ENCODE results near the gene TMEM108.

The TMEM108 gene

GRCh38 chr3:133289322-133289721 is 251.1 kb downstream of the TMEM108 start:
- DNase-seq: no peak

GRCh38 chr3:133292296-133292695 is 254.1 kb downstream of the TMEM108 start:
- no peak for DNase-seq

GRCh38 chr3:133293397-133294110 is 255.4 kb downstream of the TMEM108 start:
- no peak for DNase-seq

- no peak for DNase-seq
These were observed 256.1 kb downstream of the TMEM108 start for GRCh38 chr3:133294253-133294652.

GRCh38 chr3:133295199-133295901 is 257.2 kb downstream of the TMEM108 start:
- DNase-seq: no peak

GRCh38 chr3:133295944-133296917 is 258.0 kb downstream of the TMEM108 start:
- DNase-seq: no peak

- DNase-seq: no peak
These were observed 258.8 kb downstream of the TMEM108 start for GRCh38 chr3:133296981-133297380.

- DNase-seq: no peak
These were observed 261.9 kb downstream of the TMEM108 start for GRCh38 chr3:133300102-133300501.

- DNase-seq: no peak
These were observed 263.0 kb downstream of the TMEM108 start for GRCh38 chr3:133301194-133301593.

GRCh38 chr3:133301731-133302130 is 263.5 kb downstream of the TMEM108 start:
- DNase-seq: no peak

GRCh38 chr3:133303430-133303829 is 265.2 kb downstream of the TMEM108 start:
- DNase-seq: no peak

- no peak for DNase-seq
These were observed 279.7 kb downstream of the TMEM108 start for GRCh38 chr3:133317866-133318265.

- no peak for DNase-seq
These were observed 290.2 kb downstream of the TMEM108 start for GRCh38 chr3:133328373-133328772.

- no peak for DNase-seq
These were observed 291.4 kb downstream of the TMEM108 start for GRCh38 chr3:133329626-133330025.

- no peak for DNase-seq
These were observed 291.9 kb downstream of the TMEM108 start for GRCh38 chr3:133330065-133330464.

GRCh38 chr3:133330522-133330921 is 292.3 kb downstream of the TMEM108 start:
- no peak for DNase-seq

- DNase-seq: no peak
These were observed 316.5 kb downstream of the TMEM108 start for GRCh38 chr3:133354721-133355120.

- DNase-seq: no peak
These were observed 322.3 kb downstream of the TMEM108 start for GRCh38 chr3:133360476-133360875.

- DNase-seq: no peak
These were observed 322.8 kb downstream of the TMEM108 start for GRCh38 chr3:133361011-133361410.

- DNase-seq: no peak
These were observed 323.2 kb downstream of the TMEM108 start for GRCh38 chr3:133361435-133361834.

- DNase-seq: no peak
These were observed 324.3 kb downstream of the TMEM108 start for GRCh38 chr3:133362539-133362938.

GRCh38 chr3:133364704-133365103 is 326.5 kb downstream of the TMEM108 start:
- DNase-seq: no peak

- no peak for DNase-seq
These were observed 328.7 kb downstream of the TMEM108 start for GRCh38 chr3:133366921-133367320.
